Fibroblast of mammary gland (primary cell): ENCODE data around the gene GET4.
A peak's percentile ranks its signal among the peaks of the same experiment; 100 is the strongest.

Experiments used
- DNase-seq: peaks from one replicate; pipeline ENCODE4 v3.0.0-alpha.2; 2010; ENCODE audit warnings: low read depth
- H3K4me3 ChIP-seq: 2 replicates; pipeline ENCODE4 v1.5.1; 2011; ENCODE audit warnings: low read depth, mild to moderate bottlenecking, low read length, moderate library complexity; ENCODE audit not compliant: control insufficient read depth
- TF ChIP-seq, protein P1 (sequence below): conservative IDR thresholded peaks from 2 replicates; pipeline ENCODE4 v1.5.1; 2011; ENCODE audit warnings: low read depth, low read length, inconsistent platforms; ENCODE audit not compliant: control insufficient read depth, insufficient read depth

The GET4 gene

DNA sequence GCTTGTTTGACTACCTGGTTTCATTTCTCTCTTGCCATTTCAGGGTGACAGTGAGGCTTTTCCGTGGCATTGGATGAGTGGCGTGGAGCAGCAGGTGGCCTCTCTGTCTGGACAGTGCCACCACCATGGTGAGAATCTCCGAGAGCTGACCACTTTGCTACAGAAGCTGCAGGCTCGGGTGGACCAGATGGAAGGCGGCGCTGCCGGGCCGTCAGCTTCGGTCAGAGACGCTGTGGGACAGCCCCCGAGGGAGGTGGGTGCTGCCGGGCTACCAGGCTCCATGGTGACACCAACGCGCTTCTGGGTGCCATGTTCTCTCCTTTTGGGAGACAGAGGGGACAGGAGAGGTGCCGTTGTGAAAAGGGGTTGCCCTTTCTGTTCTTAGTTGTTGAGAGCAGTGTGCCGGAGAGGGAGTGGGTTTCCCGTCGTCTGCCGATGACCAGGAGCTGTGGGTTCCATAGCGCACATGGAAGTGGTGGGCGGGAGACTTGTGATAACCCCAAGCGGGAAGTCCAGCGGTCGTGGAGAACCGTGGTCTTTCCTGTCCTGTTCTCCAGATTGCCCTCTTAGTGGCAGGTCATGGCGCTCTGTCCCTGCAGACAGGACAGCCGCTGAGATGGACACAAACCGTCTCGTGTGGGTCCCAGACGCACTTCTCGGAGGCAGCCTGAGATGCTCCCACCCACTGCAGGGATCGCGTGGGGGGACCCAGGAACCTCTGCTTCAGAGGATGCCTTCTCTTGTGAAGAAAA lies 22.8 kb upstream of the GET4 start:
- TF ChIP-seq, protein P1, sequence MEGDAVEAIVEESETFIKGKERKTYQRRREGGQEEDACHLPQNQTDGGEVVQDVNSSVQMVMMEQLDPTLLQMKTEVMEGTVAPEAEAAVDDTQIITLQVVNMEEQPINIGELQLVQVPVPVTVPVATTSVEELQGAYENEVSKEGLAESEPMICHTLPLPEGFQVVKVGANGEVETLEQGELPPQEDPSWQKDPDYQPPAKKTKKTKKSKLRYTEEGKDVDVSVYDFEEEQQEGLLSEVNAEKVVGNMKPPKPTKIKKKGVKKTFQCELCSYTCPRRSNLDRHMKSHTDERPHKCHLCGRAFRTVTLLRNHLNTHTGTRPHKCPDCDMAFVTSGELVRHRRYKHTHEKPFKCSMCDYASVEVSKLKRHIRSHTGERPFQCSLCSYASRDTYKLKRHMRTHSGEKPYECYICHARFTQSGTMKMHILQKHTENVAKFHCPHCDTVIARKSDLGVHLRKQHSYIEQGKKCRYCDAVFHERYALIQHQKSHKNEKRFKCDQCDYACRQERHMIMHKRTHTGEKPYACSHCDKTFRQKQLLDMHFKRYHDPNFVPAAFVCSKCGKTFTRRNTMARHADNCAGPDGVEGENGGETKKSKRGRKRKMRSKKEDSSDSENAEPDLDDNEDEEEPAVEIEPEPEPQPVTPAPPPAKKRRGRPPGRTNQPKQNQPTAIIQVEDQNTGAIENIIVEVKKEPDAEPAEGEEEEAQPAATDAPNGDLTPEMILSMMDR, result no peak
- H3K4me3 ChIP-seq, result no peak overlapping the region
- no peak for DNase-seq

DNA sequence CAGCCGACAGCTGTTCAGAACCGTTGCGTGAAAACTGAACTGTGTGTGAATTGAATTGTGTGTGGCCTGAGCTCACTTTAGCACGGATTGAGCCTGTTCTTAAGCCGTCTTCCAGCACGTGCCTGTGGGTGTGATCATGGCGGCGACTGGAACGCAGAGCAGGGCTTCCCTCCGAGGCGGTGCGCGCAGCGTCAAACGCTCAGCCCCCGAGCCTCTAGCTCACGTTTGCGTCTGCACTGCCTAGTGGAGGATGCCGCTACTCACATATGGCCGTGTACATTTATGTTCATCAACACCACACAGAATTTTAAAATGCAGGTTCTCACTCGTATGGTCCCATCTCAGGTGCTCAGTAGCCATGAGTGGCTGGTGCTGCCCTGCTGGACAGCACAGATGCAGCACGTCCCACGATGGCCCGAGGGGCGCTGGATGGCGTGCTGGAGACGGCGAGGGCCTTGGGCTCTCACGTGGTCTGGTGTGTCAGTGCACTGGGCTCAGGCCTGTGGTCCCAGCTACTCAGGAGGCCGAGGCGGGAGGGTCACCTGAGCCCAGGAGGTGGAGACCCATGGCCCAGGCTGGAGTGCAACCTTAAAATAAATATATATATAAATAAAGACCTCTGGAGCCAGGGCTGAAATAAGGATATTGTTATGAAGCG lies 22.1 kb upstream of the GET4 start:
- TF ChIP-seq, protein P1, result no peak
- DNase-seq, result no peak
- no peak overlapping the region for H3K4me3 ChIP-seq

DNA sequence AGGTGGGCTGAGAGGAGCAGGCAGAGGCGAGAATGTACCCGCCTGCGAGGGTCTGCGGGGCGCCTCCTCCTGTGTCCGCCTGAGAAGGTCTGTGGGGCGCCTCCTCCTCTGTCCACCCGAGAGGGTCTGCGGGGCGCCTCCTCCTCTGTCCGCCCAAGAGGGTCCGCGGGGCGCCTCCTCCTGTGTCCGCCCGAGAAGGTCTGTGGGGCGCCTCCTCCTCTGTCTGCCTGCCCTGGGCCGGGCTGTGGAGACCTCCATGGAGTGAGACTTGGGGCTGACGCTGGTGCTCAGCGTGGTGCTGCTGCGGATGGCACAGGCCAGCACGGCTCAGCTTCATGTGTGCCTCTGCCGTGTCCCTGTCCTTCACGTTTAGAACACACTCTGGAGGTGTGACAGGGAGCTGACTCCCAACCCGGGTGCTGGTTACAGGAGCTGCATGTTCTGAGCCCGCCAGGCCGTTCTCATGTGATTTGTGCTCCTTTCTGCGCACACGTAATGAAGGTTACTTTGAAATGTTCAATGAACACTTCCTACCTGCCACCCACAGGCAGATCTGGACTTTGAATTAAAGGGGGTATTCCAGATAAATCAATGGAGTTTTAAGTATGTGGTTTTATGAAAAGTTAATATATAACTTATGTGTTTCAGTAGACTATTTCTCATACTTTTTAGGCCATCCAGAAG lies 20.5 kb upstream of the GET4 start:
- no peak overlapping the region for H3K4me3 ChIP-seq
- DNase-seq, result no peak
- TF ChIP-seq, protein P1, result no peak

DNA sequence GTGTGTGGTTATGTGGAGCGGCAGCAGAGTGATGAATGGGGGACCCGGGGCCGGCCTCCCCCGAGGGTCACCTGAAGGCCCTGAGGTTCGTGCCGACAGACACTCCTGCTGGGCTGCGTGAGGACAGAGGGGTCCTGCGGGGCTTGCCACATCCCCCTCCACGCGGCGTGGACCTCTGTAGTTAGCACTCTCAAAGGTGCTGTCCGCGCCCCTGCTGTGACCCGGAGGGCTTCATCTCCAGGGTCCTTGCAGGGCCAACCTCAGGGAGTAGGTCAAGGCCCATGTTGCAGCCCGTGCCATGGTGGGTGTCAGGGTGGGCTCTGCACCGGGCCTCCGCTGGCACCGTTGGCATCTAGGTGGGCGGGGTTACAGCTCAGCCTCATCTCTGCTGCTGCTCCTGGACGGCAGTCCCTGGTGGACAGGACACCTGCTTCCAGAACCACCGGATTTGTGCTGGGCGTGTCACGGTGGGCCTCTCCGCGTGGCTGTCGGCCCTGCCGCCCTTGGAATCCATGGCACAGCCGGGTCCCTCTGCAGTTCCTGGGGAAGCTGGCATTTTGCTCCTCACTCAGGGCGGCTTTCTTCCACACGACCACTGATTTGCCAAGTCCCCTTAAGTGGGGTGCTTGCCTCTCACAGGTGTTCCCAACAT lies 19.8 kb upstream of the GET4 start:
- no peak for DNase-seq
- H3K4me3 ChIP-seq, result no peak overlapping the region
- TF ChIP-seq, protein P1, result no peak

DNA sequence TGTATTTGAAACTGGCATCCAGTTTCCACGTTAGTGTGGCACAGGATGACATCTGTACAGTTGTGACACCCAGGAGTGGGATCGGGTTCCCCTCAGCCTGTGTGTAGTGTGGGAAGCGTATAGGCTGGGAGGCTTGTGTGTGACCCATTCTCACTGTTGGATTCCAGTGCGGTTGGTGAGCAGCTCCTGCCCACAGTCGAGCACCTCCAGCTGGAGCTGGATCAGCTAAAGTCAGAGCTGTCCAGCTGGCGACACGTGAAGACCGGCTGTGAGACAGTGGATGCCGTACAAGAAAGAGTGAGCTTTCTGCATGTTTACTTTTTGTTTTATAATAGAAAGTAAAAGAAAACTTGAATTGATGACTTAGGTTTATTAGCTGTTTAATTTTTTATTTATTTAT lies 18.7 kb upstream of the GET4 start:
- TF ChIP-seq, protein P1, result no peak
- DNase-seq, result peak; percentile 50
- no peak overlapping the region for H3K4me3 ChIP-seq

DNA sequence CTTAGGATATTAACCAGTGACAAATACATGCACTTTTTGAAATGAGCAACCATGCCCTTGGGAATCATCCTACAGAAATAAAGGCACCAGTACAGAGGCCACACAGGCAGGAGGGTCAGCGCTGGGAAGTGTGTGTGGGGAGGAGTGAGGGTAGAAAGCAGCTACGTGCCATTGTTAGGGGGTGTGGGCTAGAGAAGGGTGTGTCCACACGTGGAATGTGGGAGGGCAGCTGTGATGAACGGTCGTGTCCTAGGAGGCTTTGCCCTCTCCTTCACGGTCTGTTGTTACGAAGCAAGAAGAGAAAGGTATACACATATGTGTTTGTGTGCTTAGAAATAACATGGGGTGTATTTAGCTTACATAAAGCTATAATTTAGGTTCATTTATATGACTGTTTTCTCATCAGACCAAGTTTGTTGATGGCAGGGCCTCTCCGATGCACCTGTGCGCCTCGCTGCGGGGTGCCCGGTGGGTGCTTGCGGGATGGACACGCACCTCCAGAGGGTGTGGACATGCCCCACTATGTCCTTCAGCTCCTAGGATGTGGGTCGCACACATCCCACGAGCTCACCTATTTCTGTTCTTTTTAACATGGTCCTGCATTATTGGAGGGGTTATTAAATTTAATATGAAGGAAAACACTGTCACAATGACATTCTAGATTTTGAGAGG lies 16.9 kb upstream of the GET4 start:
- TF ChIP-seq, protein P1, result no peak
- no peak overlapping the region for H3K4me3 ChIP-seq
- DNase-seq, result no peak
